ENCODE data around the gene GARS1.

Gene GARS1

DNA sequence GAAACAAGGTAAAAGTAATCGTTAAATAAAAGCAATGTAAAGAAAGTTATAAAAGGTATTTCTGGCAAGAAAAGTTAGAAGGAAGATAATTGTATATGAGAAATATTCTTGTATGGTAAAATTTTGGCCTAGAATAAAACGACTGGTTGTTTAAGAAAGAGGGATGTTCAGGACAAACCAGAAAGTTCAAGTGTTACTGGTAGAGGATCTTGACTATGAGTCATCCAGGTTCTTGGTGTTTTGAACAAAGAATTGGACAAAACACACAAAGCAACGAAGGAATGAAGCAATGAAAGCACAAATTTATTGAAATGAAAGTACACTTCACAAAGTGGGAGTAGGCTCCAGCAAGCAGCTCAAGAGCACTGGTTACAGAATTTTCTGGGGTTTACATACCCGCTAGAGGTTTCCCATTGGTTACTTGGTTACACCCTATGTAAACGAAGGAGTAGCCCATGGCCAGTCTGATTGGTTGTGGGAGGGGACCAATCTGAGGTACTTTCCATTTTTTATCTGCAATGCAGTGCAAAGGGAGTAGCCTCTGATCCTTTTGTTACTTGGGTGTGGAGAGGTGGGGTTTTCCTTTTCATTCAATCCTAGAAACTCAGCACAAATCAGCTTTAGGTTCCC lies 22.4 kb upstream of the GARS1 start:
- Histone ChIP-seq H4K91ac (ENCODE audit: low read length) (no peak overlapping the region), H3K4ac (ENCODE audit: low read depth in 1 of 2, low read length in 2 of 2) (no peak overlapping the region), H2AK5ac (ENCODE audit: low read length, severe bottlenecking) (no peak overlapping the region), H3K36me3 (ENCODE audit: control insufficient read depth in 1 of 2, insufficient read depth in 2 of 2, low read depth in 1 of 2, low read length in 2 of 2) (peaks cover 4 to 78% of the 10 kb centered on the region in 2 experiments), H4K8ac (ENCODE audit: low read length) (no peak overlapping the region), H3K4me2 (ENCODE audit: low read length, poor library complexity, severe bottlenecking) (no peak overlapping the region), H2BK5ac (ENCODE audit: low read depth, low read length, poor library complexity, severe bottlenecking) (no peak overlapping the region), H3K4me1 (ENCODE audit: control insufficient read depth, insufficient read depth, low read depth, low read length) (no peaks in the 10 kb centered on the region), H2BK15ac (ENCODE audit: low read depth, poor library complexity, severe bottlenecking) (no peak overlapping the region), H3K4me3 (ENCODE audit: insufficient read depth in 1 of 2, low read depth in 1 of 2, low read length in 2 of 2) (no peak overlapping the region), H3K23ac (ENCODE audit: low read length in 2 of 2) (no peak overlapping the region), H3K9me3 (ENCODE audit: control insufficient read depth, low read length) (peaks cover 10% of the 10 kb centered on the region), H2AFZ (ENCODE audit: low read depth, low read length) (no peak overlapping the region), H3K9ac (ENCODE audit: low read length) (no peak overlapping the region), H2BK12ac (ENCODE audit: low read length in 2 of 2) (no peak overlapping the region), H3K14ac (ENCODE audit: low read length in 2 of 2) (no peak overlapping the region), H3K27ac (ENCODE audit: low read length, poor library complexity, severe bottlenecking) (no peak overlapping the region), H3K79me1 (replicated peaks; ENCODE audit: low read length, poor library complexity, severe bottlenecking) (peaks cover 2% of the 10 kb centered on the region), H2BK120ac (ENCODE audit: low read depth, low read length) (no peak overlapping the region), H3K27me3 (ENCODE audit: control insufficient read depth in 1 of 2, insufficient read depth in 1 of 2, low read length in 2 of 2) (no peaks in the 10 kb centered on the region), H3K18ac (ENCODE audit: low read depth in 1 of 2, low read length in 2 of 2) (no peak overlapping the region)
- DNase-seq, result no peak
- 98% methylated on average over 5 of the region's 5 CpGs for WGBS

DNA sequence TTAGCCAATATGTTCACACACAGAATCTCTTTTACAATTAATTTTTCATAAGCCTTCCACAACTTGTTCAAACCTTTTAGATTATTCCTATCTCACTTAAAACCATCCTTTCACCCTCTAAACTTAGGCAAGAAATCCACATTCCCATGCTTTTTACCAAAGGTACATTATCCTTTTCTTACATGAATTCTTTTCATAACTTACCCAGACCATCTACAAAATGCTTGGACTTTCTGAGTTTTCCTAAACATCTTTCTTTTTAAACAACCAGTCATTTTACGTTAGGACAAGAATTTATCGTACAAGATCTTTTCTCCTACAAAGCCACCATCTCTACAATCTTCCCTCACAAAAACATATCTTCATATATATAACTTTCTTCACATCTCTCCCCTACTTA lies 18.8 kb upstream of the GARS1 start:
- no peak overlapping the region for H4K8ac ChIP-seq (ENCODE audit: low read length)
- no peak overlapping the region for H3K4ac ChIP-seq (ENCODE audit: low read depth in 1 of 2, low read length in 2 of 2)
- 87% methylated on average over 2 of the region's 2 CpGs for WGBS
- H3K9ac ChIP-seq (ENCODE audit: low read length), result no peak overlapping the region
- no peaks in the 10 kb centered on the region for H3K27me3 ChIP-seq (ENCODE audit: control insufficient read depth in 1 of 2, insufficient read depth in 1 of 2, low read length in 2 of 2)
- no peak overlapping the region for H3K18ac ChIP-seq (ENCODE audit: low read depth in 1 of 2, low read length in 2 of 2)
- no peak overlapping the region for H2BK120ac ChIP-seq (ENCODE audit: low read depth, low read length)
- H3K36me3 ChIP-seq (ENCODE audit: control insufficient read depth in 1 of 2, insufficient read depth in 2 of 2, low read depth in 1 of 2, low read length in 2 of 2), result peaks cover 13 to 88% of the 10 kb centered on the region in 2 experiments
- no peak for DNase-seq
- H3K4me1 ChIP-seq (ENCODE audit: control insufficient read depth, insufficient read depth, low read depth, low read length), result no peaks in the 10 kb centered on the region
- no peak overlapping the region for H2BK5ac ChIP-seq (ENCODE audit: low read depth, low read length, poor library complexity, severe bottlenecking)
- H3K9me3 ChIP-seq (ENCODE audit: control insufficient read depth, low read length), result peaks cover 16% of the 10 kb centered on the region
- H3K79me1 ChIP-seq (replicated peaks; ENCODE audit: low read length, poor library complexity, severe bottlenecking), result peaks cover 10% of the 10 kb centered on the region
- H3K4me3 ChIP-seq (ENCODE audit: insufficient read depth in 1 of 2, low read depth in 1 of 2, low read length in 2 of 2), result no peak overlapping the region
- H2AFZ ChIP-seq (ENCODE audit: low read depth, low read length), result no peak overlapping the region
- no peak overlapping the region for H2BK12ac ChIP-seq (ENCODE audit: low read length in 2 of 2)
- H4K91ac ChIP-seq (ENCODE audit: low read length), result no peak overlapping the region
- H3K4me2 ChIP-seq (ENCODE audit: low read length, poor library complexity, severe bottlenecking), result no peak overlapping the region
- no peak overlapping the region for H2AK5ac ChIP-seq (ENCODE audit: low read length, severe bottlenecking)
- H2BK15ac ChIP-seq (ENCODE audit: low read depth, poor library complexity, severe bottlenecking), result no peak overlapping the region
- no peak overlapping the region for H3K27ac ChIP-seq (ENCODE audit: low read length, poor library complexity, severe bottlenecking)
- H3K23ac ChIP-seq (ENCODE audit: low read length in 2 of 2), result no peak overlapping the region
- H3K14ac ChIP-seq (ENCODE audit: low read length in 2 of 2), result no peak overlapping the region

GRCh38 chr7:30583181-30583580 lies 11.5 kb upstream of the GARS1 start:
- peaks cover 31% of the 10 kb centered on the region for H3K79me1 ChIP-seq (replicated peaks; ENCODE audit: low read length, poor library complexity, severe bottlenecking)
- no peak overlapping the region for H2AFZ ChIP-seq (ENCODE audit: low read depth, low read length)
- H3K23ac ChIP-seq (ENCODE audit: low read length in 2 of 2), result no peak overlapping the region
- peaks cover 5% of the 10 kb centered on the region for H3K9me3 ChIP-seq (ENCODE audit: control insufficient read depth, low read length)
- H3K14ac ChIP-seq (ENCODE audit: low read length in 2 of 2), result no peak overlapping the region
- H2BK5ac ChIP-seq (ENCODE audit: low read depth, low read length, poor library complexity, severe bottlenecking), result no peak overlapping the region
- H3K4me1 ChIP-seq (ENCODE audit: control insufficient read depth, insufficient read depth, low read depth, low read length), result no peaks in the 10 kb centered on the region
- H4K91ac ChIP-seq (ENCODE audit: low read length), result no peak overlapping the region
- no peak overlapping the region for H3K4me3 ChIP-seq (ENCODE audit: insufficient read depth in 1 of 2, low read depth in 1 of 2, low read length in 2 of 2)
- no peak overlapping the region for H2BK15ac ChIP-seq (ENCODE audit: low read depth, poor library complexity, severe bottlenecking)
- peaks cover 15 to 84% of the 10 kb centered on the region in 2 experiments for H3K36me3 ChIP-seq (ENCODE audit: control insufficient read depth in 1 of 2, insufficient read depth in 2 of 2, low read depth in 1 of 2, low read length in 2 of 2)
- H3K9ac ChIP-seq (ENCODE audit: low read length), result no peak overlapping the region
- no peak overlapping the region for H3K27ac ChIP-seq (ENCODE audit: low read length, poor library complexity, severe bottlenecking)
- no peak overlapping the region for H2BK12ac ChIP-seq (ENCODE audit: low read length in 2 of 2)
- no peak overlapping the region for H2AK5ac ChIP-seq (ENCODE audit: low read length, severe bottlenecking)
- no peak for DNase-seq
- 93% methylated on average over 1 of the region's 2 CpGs for WGBS
- no peak overlapping the region for H3K4me2 ChIP-seq (ENCODE audit: low read length, poor library complexity, severe bottlenecking)
- no peak overlapping the region for H2BK120ac ChIP-seq (ENCODE audit: low read depth, low read length)
- H3K18ac ChIP-seq (ENCODE audit: low read depth in 1 of 2, low read length in 2 of 2), result no peak overlapping the region
- H3K4ac ChIP-seq (ENCODE audit: low read depth in 1 of 2, low read length in 2 of 2), result no peak overlapping the region
- H3K27me3 ChIP-seq (ENCODE audit: control insufficient read depth in 1 of 2, insufficient read depth in 1 of 2, low read length in 2 of 2), result no peaks in the 10 kb centered on the region
- no peak overlapping the region for H4K8ac ChIP-seq (ENCODE audit: low read length)

DNA sequence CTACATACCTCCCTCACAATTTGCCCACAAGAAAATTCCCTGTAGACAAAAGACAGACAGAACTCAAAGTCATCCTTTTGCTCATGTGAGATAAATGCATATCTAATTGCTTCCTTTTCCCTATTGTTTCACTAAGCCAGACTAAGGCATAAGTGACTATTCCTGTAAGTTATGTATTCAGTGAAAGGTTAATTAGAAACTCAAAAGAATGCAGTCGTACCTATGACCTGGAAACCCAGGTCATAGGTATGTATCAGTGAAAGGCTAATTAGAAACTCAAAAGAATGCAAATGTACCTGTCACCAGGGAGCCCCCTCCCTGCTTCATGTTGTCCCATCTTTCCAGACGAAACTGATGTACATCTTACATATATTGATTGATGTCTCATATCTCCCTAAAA lies 10.3 kb upstream of the GARS1 start:
- H2AFZ ChIP-seq (ENCODE audit: low read depth, low read length), result no peak overlapping the region
- no peak overlapping the region for H2AK5ac ChIP-seq (ENCODE audit: low read length, severe bottlenecking)
- no peak overlapping the region for H3K4me3 ChIP-seq (ENCODE audit: insufficient read depth in 1 of 2, low read depth in 1 of 2, low read length in 2 of 2)
- no peak overlapping the region for H3K14ac ChIP-seq (ENCODE audit: low read length in 2 of 2)
- no peak overlapping the region for H2BK15ac ChIP-seq (ENCODE audit: low read depth, poor library complexity, severe bottlenecking)
- H3K27me3 ChIP-seq (ENCODE audit: control insufficient read depth in 1 of 2, insufficient read depth in 1 of 2, low read length in 2 of 2), result no peaks in the 10 kb centered on the region
- no peak for DNase-seq
- no peak overlapping the region for H2BK5ac ChIP-seq (ENCODE audit: low read depth, low read length, poor library complexity, severe bottlenecking)
- H4K91ac ChIP-seq (ENCODE audit: low read length), result no peak overlapping the region
- H3K4me2 ChIP-seq (ENCODE audit: low read length, poor library complexity, severe bottlenecking), result no peak overlapping the region
- no peak overlapping the region for H3K18ac ChIP-seq (ENCODE audit: low read depth in 1 of 2, low read length in 2 of 2)
- WGBS, result 67% methylated on average over 2 of the region's 2 CpGs
- H3K9ac ChIP-seq (ENCODE audit: low read length), result no peak overlapping the region
- H3K79me1 ChIP-seq (replicated peaks; ENCODE audit: low read length, poor library complexity, severe bottlenecking), result peaks cover 29% of the 10 kb centered on the region
- H2BK120ac ChIP-seq (ENCODE audit: low read depth, low read length), result no peak overlapping the region
- H3K36me3 ChIP-seq (ENCODE audit: control insufficient read depth in 1 of 2, insufficient read depth in 2 of 2, low read depth in 1 of 2, low read length in 2 of 2), result peaks cover 9 to 71% of the 10 kb centered on the region in 2 experiments
- H3K4me1 ChIP-seq (ENCODE audit: control insufficient read depth, insufficient read depth, low read depth, low read length), result no peaks in the 10 kb centered on the region
- no peak overlapping the region for H3K27ac ChIP-seq (ENCODE audit: low read length, poor library complexity, severe bottlenecking)
- H4K8ac ChIP-seq (ENCODE audit: low read length), result no peak overlapping the region
- H3K4ac ChIP-seq (ENCODE audit: low read depth in 1 of 2, low read length in 2 of 2), result no peak overlapping the region
- peaks cover 5% of the 10 kb centered on the region for H3K9me3 ChIP-seq (ENCODE audit: control insufficient read depth, low read length)
- no peak overlapping the region for H3K23ac ChIP-seq (ENCODE audit: low read length in 2 of 2)
- no peak overlapping the region for H2BK12ac ChIP-seq (ENCODE audit: low read length in 2 of 2)
